AG04449 (cell line): Measurements from ENCODE around the gene LRRN3.

Source experiments
- CTCF ChIA-PET: fragments of 350-600 bp; formaldehyde crosslinking; extraction: SDS; loops from one replicate; lab custom pipeline; 2021; ENCODE audit warnings: antibody characterized with exemption; lab: Yijun Ruan, JAX
- POLR2A ChIA-PET: fragments of 400-600, 350-600 bp; formaldehyde crosslinking; extraction: SDS; loops from one replicate; lab custom pipeline; 2020; ENCODE audit warnings: antibody characterized with exemption, inconsistent platforms; lab: Yijun Ruan, JAX
- DNase-seq: peaks from one replicate; pipeline ENCODE4 v3.0.0-alpha.2; 2010; ENCODE audit warnings: low read depth, low spot score
- H3K4me3 ChIP-seq: 2 replicates; pipeline ENCODE4 v1.5.1; 2011; ENCODE audit warnings: low read depth, mild to moderate bottlenecking, control low read depth, low read length
- TF ChIP-seq, protein P1 (sequence below): IDR thresholded peaks from one replicate; pipeline ENCODE4 v1.5.1; 2011; ENCODE audit warnings: mild to moderate bottlenecking, moderate library complexity, low read length, control low read depth, inconsistent platforms; ENCODE audit not compliant: insufficient read depth; ENCODE audit errors: missing control alignments

Gene LRRN3

GRCh38 chr7:111049971-111050680 lies 40.8 kb upstream of the LRRN3 start:
- ChIA-PET CTCF (no interaction called here), POLR2A (no interaction called here)
- no peak overlapping the region for H3K4me3 ChIP-seq
- DNase-seq, result no peak
- TF ChIP-seq, protein P1, sequence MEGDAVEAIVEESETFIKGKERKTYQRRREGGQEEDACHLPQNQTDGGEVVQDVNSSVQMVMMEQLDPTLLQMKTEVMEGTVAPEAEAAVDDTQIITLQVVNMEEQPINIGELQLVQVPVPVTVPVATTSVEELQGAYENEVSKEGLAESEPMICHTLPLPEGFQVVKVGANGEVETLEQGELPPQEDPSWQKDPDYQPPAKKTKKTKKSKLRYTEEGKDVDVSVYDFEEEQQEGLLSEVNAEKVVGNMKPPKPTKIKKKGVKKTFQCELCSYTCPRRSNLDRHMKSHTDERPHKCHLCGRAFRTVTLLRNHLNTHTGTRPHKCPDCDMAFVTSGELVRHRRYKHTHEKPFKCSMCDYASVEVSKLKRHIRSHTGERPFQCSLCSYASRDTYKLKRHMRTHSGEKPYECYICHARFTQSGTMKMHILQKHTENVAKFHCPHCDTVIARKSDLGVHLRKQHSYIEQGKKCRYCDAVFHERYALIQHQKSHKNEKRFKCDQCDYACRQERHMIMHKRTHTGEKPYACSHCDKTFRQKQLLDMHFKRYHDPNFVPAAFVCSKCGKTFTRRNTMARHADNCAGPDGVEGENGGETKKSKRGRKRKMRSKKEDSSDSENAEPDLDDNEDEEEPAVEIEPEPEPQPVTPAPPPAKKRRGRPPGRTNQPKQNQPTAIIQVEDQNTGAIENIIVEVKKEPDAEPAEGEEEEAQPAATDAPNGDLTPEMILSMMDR, result no peak

- no peak overlapping the region for H3K4me3 ChIP-seq
- ChIA-PET POLR2A (no interaction called here), CTCF (interaction anchor here (1.7 kb wide), 1 partner anchor 11 kb away, joined by 3 read pairs; no protein-coding TSS in a partner anchor)
- TF ChIP-seq, protein P1, result no peak
- DNase-seq, result no peak
These were observed 40.0 kb upstream of the LRRN3 start for GRCh38 chr7:111050875-111051416.

- DNase-seq, result no peak
- ChIA-PET CTCF (interaction anchor here (0.8 to 1.7 kb wide), 2 partner anchors 9 to 10 kb away, joined by 3 read pairs; no protein-coding TSS in a partner anchor), POLR2A (no interaction called here)
- H3K4me3 ChIP-seq, result no peak overlapping the region
- TF ChIP-seq, protein P1, result no peak
These were observed 39.1 kb upstream of the LRRN3 start for GRCh38 chr7:111051832-111052231.

GRCh38 chr7:111053035-111053434 lies 37.9 kb upstream of the LRRN3 start:
- H3K4me3 ChIP-seq, result no peak overlapping the region
- ChIA-PET CTCF (no interaction called here), POLR2A (no interaction called here)
- TF ChIP-seq, protein P1, result no peak
- no peak for DNase-seq

DNA sequence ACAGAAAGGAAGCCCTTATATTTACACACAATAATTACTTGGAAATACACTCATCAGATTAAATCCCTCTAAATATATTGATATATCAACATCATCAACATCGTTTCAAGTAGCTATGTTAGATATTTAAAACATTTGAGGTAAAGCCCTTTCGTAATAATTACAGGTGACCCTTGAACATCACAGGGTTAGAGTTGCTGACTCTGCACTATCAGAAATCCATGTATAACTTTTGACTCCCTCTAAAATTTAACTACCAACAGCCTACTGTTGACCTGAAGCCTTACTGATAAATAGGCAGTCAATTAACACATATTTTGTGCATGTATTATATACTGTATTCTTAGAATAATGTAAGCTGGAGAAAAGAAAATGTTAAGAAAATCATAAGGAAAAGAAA lies 34.6 kb upstream of the LRRN3 start:
- CTCF ChIA-PET, result no interaction called here
- POLR2A ChIA-PET, result no interaction called here

DNA sequence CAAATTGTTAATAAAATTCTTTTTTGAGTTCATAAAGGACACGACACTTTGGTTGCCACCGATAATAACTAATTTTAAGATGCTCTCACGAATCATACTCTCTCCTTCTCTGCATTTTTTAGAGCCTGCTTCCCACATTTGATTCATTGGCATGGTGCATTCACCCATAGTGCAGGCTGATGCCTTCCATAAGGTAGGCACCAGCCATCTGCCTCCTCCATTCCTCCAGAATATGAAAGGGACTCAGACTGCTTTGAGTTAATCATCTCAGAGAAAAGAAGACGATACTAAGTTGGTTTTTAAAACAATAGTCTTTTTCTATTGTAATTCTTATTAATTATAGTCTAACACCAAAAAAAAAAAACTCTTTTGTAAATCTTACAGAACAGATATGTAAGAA lies 33.9 kb upstream of the LRRN3 start:
- TF ChIP-seq, protein P1, result no peak
- POLR2A ChIA-PET, result no interaction called here

More for the DNA sequence above, 34.6 kb upstream of the LRRN3 start:
- no peak overlapping the region for H3K4me3 ChIP-seq
- TF ChIP-seq, protein P1, result no peak
- no peak for DNase-seq

More for the DNA sequence above, 33.9 kb upstream of the LRRN3 start:
- DNase-seq, result no peak
- CTCF ChIA-PET, result no interaction called here
- H3K4me3 ChIP-seq, result no peak overlapping the region
